Measurements from ENCODE around the gene OSBPL10. TPM values are rescaled to one million over a fixed set of nuclear protein-coding genes. Genes with fewer than 3 reads are reported as not detected.
A peak's percentile ranks its signal among the peaks of the same experiment; 100 is the strongest.

The OSBPL10 gene
- total RNA-seq, 1 donor from 2014 or later: 20.1 TPM

DNA sequence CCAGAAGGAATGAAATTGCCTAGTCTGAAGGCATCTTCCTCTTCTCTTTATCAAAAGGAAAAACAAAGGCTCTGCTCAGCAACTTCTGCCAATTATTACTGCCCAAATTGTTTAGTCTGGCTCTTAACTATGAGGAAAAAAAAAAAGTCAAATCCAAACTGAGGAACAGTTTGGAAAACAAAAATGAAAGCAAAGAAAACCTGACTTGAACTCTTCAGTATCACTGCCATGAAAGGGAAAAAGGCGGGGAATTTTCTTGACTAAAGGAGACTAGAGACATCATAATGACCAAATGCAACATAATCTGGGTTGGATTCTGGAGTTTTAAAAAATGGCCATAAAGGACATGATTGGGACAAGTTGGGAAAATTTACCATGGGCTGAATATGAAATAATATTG, 292.1 kb downstream of the OSBPL10 start:
- Histone ChIP-seq H3K36me3 (ENCODE audit: control insufficient read depth, insufficient read depth, low read length) (no peaks in the 10 kb centered on the region), H3K27me3 (ENCODE audit: control insufficient read depth, insufficient read depth, low read length) (no peaks in the 10 kb centered on the region), H3K4me3 (ENCODE audit: low read depth, low read length) (no peak overlapping the region)
- TF ChIP-seq, protein P1, sequence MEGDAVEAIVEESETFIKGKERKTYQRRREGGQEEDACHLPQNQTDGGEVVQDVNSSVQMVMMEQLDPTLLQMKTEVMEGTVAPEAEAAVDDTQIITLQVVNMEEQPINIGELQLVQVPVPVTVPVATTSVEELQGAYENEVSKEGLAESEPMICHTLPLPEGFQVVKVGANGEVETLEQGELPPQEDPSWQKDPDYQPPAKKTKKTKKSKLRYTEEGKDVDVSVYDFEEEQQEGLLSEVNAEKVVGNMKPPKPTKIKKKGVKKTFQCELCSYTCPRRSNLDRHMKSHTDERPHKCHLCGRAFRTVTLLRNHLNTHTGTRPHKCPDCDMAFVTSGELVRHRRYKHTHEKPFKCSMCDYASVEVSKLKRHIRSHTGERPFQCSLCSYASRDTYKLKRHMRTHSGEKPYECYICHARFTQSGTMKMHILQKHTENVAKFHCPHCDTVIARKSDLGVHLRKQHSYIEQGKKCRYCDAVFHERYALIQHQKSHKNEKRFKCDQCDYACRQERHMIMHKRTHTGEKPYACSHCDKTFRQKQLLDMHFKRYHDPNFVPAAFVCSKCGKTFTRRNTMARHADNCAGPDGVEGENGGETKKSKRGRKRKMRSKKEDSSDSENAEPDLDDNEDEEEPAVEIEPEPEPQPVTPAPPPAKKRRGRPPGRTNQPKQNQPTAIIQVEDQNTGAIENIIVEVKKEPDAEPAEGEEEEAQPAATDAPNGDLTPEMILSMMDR (IDR thresholded peaks at IDR 0.05; ENCODE audit: insufficient read depth, low read length, poor library complexity, severe bottlenecking): no peak
- no peak for DNase-seq (ENCODE audit: low read depth)

GRCh38 chr3:31687020-31687802, 293.9 kb downstream of the OSBPL10 start:
- TF ChIP-seq, protein P1 (IDR thresholded peaks at IDR 0.05; ENCODE audit: insufficient read depth, low read length, poor library complexity, severe bottlenecking): peak; percentile 30
- Histone ChIP-seq H3K4me3 (ENCODE audit: low read depth, low read length) (no peak overlapping the region), H3K27me3 (ENCODE audit: control insufficient read depth, insufficient read depth, low read length) (no peaks in the 10 kb centered on the region), H3K36me3 (ENCODE audit: control insufficient read depth, insufficient read depth, low read length) (no peaks in the 10 kb centered on the region)
- no peak for DNase-seq (ENCODE audit: low read depth)

GRCh38 chr3:31680072-31680870, 300.8 kb downstream of the OSBPL10 start:
- no peaks in the 10 kb centered on the region for H3K27me3 ChIP-seq (ENCODE audit: control insufficient read depth, insufficient read depth, low read length)
- H3K36me3 ChIP-seq (ENCODE audit: control insufficient read depth, insufficient read depth, low read length): no peaks in the 10 kb centered on the region
- TF ChIP-seq, protein P1 (IDR thresholded peaks at IDR 0.05; ENCODE audit: insufficient read depth, low read length, poor library complexity, severe bottlenecking): no peak
- no peak overlapping the region for H3K4me3 ChIP-seq (ENCODE audit: low read depth, low read length)
- no peak for DNase-seq (ENCODE audit: low read depth)

DNA sequence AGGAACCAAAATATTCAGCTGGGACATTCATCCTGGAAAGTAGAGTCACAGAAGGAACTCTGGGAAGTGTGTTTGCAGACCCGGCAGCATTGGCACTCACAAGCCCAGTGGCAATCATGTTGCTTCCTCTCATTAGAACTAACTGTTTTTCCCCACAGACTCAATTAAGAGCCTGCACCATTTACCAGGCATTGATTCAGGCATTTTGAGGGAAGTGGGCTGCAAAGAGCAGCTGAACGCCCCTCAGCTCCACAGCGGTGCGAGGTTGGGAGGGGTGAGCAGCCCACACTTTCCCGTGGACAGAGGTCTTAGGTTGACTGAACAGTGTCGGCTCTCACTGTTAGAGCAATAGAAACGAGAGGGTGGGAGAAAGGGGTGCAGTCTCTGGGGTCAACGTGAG, 304.5 kb downstream of the OSBPL10 start:
- Histone ChIP-seq H3K4me3 (ENCODE audit: low read depth, low read length) (no peak overlapping the region), H3K36me3 (ENCODE audit: control insufficient read depth, insufficient read depth, low read length) (no peaks in the 10 kb centered on the region), H3K27me3 (ENCODE audit: control insufficient read depth, insufficient read depth, low read length) (no peaks in the 10 kb centered on the region)
- DNase-seq (ENCODE audit: low read depth): no peak
- TF ChIP-seq, protein P1 (IDR thresholded peaks at IDR 0.05; ENCODE audit: insufficient read depth, low read length, poor library complexity, severe bottlenecking): no peak

- Histone ChIP-seq H3K36me3 (ENCODE audit: control insufficient read depth, insufficient read depth, low read length) (no peaks in the 10 kb centered on the region), H3K4me3 (ENCODE audit: low read depth, low read length) (no peak overlapping the region), H3K27me3 (ENCODE audit: control insufficient read depth, insufficient read depth, low read length) (no peaks in the 10 kb centered on the region)
- DNase-seq (ENCODE audit: low read depth): no peak
- TF ChIP-seq, protein P1 (IDR thresholded peaks at IDR 0.05; ENCODE audit: insufficient read depth, low read length, poor library complexity, severe bottlenecking): no peak
Observed at GRCh38 chr3:31673950-31674349, 307.1 kb downstream of the OSBPL10 start.

Measured in kidney epithelial cell (primary cell).